ENCODE data around the gene ADO.

Gene ADO

DNA sequence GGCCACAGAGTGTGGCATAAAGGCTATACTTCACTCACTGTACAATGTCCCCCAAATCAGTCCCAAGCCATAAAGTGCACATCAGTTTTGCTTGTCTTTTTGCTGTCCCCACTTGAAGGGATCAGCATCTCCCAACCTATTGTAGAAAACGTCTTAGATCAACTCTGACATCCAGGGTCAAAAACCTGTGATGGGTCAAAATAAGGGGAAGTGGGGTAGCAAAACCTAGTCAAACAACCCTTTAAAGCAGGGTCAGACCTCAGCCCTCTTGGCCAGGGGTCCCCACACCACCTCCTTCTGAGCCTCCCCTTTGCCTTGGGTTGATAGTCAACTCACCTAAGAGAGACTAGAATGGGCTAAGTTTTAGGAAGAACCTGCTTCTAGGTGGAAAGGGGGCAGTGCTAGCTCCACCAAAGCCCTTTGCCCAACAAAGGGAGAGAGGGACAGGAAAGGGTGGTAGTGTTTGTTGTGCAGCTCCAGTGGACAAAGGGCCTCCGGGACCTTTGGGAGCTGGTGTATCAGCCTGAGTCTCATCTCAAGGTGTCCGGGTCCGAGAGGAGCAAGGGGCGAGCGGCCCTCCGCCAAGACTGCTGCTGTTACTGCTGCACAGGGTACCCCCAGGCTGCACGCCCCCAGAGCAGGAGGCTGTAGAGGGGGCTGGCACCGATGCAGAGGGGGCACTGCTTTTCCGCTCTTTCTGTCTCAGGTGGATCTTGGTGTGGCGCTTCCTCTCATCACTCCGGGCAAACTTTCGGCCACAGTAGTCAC lies 8.3 kb downstream of the ADO start:
- Histone ChIP-seq H3F3A (ENCODE audit: insufficient read depth) (peaks cover 36% of the 10 kb centered on the region), H3K79me2 (ENCODE audit: insufficient read depth, low read length) (peaks cover 6% of the 10 kb centered on the region; the same call in 1 of the 2 replicates), H4K20me1 (ENCODE audit: low read depth, low read length) (peaks cover 27% of the 10 kb centered on the region), H3K4me2 (ENCODE audit: low read depth, low read length, poor library complexity, severe bottlenecking) (no peak overlapping the region), H2AFZ (ENCODE audit: low read depth, low read length, severe bottlenecking) (no peak overlapping the region), H3K36me3 (ENCODE audit: low read length) (peaks cover 10% of the 10 kb centered on the region; the same call in 1 of the 2 replicates), H3K27ac (ENCODE audit: low read depth, low read length) (no peak overlapping the region), H3K4me3 (ENCODE audit: insufficient read depth, low read length, poor library complexity, severe bottlenecking) (no peak overlapping the region), H3K27me3 (ENCODE audit: low read length) (no peaks in the 10 kb centered on the region), H3K9ac (ENCODE audit: low read length) (no peak overlapping the region), H3K9me3 (ENCODE audit: insufficient read depth, low read length) (no peaks in the 10 kb centered on the region), H3K9me2 (replicated peaks; ENCODE audit: insufficient read depth, low read length) (no peaks in the 10 kb centered on the region)
- TF ChIP-seq, protein P1, sequence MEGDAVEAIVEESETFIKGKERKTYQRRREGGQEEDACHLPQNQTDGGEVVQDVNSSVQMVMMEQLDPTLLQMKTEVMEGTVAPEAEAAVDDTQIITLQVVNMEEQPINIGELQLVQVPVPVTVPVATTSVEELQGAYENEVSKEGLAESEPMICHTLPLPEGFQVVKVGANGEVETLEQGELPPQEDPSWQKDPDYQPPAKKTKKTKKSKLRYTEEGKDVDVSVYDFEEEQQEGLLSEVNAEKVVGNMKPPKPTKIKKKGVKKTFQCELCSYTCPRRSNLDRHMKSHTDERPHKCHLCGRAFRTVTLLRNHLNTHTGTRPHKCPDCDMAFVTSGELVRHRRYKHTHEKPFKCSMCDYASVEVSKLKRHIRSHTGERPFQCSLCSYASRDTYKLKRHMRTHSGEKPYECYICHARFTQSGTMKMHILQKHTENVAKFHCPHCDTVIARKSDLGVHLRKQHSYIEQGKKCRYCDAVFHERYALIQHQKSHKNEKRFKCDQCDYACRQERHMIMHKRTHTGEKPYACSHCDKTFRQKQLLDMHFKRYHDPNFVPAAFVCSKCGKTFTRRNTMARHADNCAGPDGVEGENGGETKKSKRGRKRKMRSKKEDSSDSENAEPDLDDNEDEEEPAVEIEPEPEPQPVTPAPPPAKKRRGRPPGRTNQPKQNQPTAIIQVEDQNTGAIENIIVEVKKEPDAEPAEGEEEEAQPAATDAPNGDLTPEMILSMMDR (IDR thresholded peaks at IDR 0.05; ENCODE audit: insufficient read depth, low read length, poor library complexity, severe bottlenecking), result no peak
- no peak for TF ChIP-seq EZH2phosphoT487 (conservative IDR thresholded peaks at IDR 0.05; ENCODE audit: low read length)

DNA sequence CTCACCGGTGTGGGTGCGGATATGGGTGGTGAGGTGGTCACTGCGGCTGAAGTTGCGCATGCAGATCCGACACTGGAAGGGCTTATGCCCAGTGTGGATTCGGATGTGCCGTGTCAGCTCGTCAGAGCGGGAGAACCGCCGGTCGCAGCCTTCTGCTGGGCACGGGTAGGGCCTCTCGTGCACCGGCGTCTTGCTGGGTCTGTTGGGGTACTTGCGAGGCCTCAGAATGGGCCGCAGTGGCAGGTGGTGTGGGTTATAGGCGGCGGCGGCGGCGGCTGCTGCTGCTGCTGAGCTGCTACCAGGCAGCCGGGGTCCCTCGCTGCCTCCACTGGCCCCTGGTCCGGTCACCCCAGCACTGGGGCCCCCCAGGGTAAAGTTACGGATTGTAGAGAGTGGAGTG lies 8.9 kb downstream of the ADO start:
- no peak overlapping the region for H3K9ac ChIP-seq (ENCODE audit: low read length)

DNA sequence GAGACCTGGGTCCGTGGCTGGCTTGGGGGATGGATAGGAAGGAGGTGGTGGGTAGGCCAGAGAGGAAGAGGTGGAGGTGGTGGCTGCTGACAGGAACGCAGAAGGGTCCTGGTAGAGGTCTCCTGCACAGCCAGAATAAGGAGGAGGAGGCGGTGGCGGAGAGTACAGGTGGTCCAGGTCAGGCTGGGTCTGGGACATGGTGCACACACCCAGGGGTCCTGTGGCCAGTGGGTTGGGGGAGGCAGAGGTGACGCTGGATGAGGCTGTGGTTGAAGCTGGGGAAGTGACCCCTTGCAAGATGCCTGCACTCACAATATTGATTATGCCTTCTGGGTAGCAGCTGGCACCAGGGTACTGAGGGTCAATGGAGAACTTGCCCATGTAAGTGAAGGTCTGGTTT lies 9.5 kb downstream of the ADO start:
- H3K27ac ChIP-seq (ENCODE audit: low read depth, low read length), result no peak overlapping the region
- H3K9me3 ChIP-seq (ENCODE audit: insufficient read depth, low read length), result no peaks in the 10 kb centered on the region
- no peaks in the 10 kb centered on the region for H3K36me3 ChIP-seq (ENCODE audit: low read length)
- no peak overlapping the region for H3K4me3 ChIP-seq (ENCODE audit: insufficient read depth, low read length, poor library complexity, severe bottlenecking)
- no peaks in the 10 kb centered on the region for H3K79me2 ChIP-seq (ENCODE audit: insufficient read depth, low read length)
- H3K9ac ChIP-seq (ENCODE audit: low read length), result no peak overlapping the region
- H3K27me3 ChIP-seq (ENCODE audit: low read length), result no peaks in the 10 kb centered on the region
- 0 out of 2 replicates have a peak, but pooled peaks cover 17% of the 10 kb centered on the region for H4K20me1 ChIP-seq (ENCODE audit: low read depth, low read length)
- TF ChIP-seq, protein P1 (IDR thresholded peaks at IDR 0.05; ENCODE audit: insufficient read depth, low read length, poor library complexity, severe bottlenecking), result no peak
- no peak for TF ChIP-seq EZH2phosphoT487 (conservative IDR thresholded peaks at IDR 0.05; ENCODE audit: low read length)
- H3F3A ChIP-seq (ENCODE audit: insufficient read depth), result peaks cover 36% of the 10 kb centered on the region
- H2AFZ ChIP-seq (ENCODE audit: low read depth, low read length, severe bottlenecking), result no peak overlapping the region
- H3K9me2 ChIP-seq (replicated peaks; ENCODE audit: insufficient read depth, low read length), result no peaks in the 10 kb centered on the region
- H3K4me2 ChIP-seq (ENCODE audit: low read depth, low read length, poor library complexity, severe bottlenecking), result no peak overlapping the region

More for the DNA sequence above, 8.9 kb downstream of the ADO start:
- H3K36me3 ChIP-seq (ENCODE audit: low read length), result peaks cover 4% of the 10 kb centered on the region; the same call in 1 of the 2 replicates
- H4K20me1 ChIP-seq (ENCODE audit: low read depth, low read length), result peaks cover 21% of the 10 kb centered on the region
- H3K27me3 ChIP-seq (ENCODE audit: low read length), result no peaks in the 10 kb centered on the region
- peaks cover 36% of the 10 kb centered on the region for H3F3A ChIP-seq (ENCODE audit: insufficient read depth)
- no peak overlapping the region for H3K4me2 ChIP-seq (ENCODE audit: low read depth, low read length, poor library complexity, severe bottlenecking)
- H3K4me3 ChIP-seq (ENCODE audit: insufficient read depth, low read length, poor library complexity, severe bottlenecking), result no peak overlapping the region
- TF ChIP-seq, protein P1 (IDR thresholded peaks at IDR 0.05; ENCODE audit: insufficient read depth, low read length, poor library complexity, severe bottlenecking), result no peak
- no peak for TF ChIP-seq EZH2phosphoT487 (conservative IDR thresholded peaks at IDR 0.05; ENCODE audit: low read length)
- no peak overlapping the region for H2AFZ ChIP-seq (ENCODE audit: low read depth, low read length, severe bottlenecking)
- no peak overlapping the region for H3K27ac ChIP-seq (ENCODE audit: low read depth, low read length)
- H3K9me3 ChIP-seq (ENCODE audit: insufficient read depth, low read length), result no peaks in the 10 kb centered on the region
- no peaks in the 10 kb centered on the region for H3K9me2 ChIP-seq (replicated peaks; ENCODE audit: insufficient read depth, low read length)
- H3K79me2 ChIP-seq (ENCODE audit: insufficient read depth, low read length), result 0 out of 2 replicates have a peak, but pooled peaks cover under 1% of the 10 kb centered on the region
